ENCODE data around the gene UNC5C.

Gene UNC5C

GRCh38 chr4:95504501-95504900 is 44.3 kb downstream of the UNC5C start:
- Histone ChIP-seq H3K36me3 (no peaks in the 10 kb centered on the region), H3K4me1 (peaks cover 0 to 50% (median 17%) of the 10 kb centered on the region in 4 donors), H3K4me3 (no peak overlapping the region), H3K9me3 (no peaks in the 10 kb centered on the region), H3K27ac (no peak overlapping the region), H3K27me3 (no peaks in the 10 kb centered on the region)
- no peak for DNase-seq
- no peak for TF ChIP-seq CTCF (IDR thresholded peaks at IDR 0.05)
- intact Hi-C loops (cut with DNase I; ENCODE audit: low total_unique reads) = no loop called here

- Histone ChIP-seq H3K4me1 (peaks cover 0 to 40% (median 9%) of the 10 kb centered on the region in 4 donors), H3K9me3 (no peaks in the 10 kb centered on the region), H3K36me3 (no peaks in the 10 kb centered on the region), H3K27me3 (no peaks in the 10 kb centered on the region), H3K27ac (no peak overlapping the region), H3K4me3 (no peak overlapping the region)
- no peak for TF ChIP-seq CTCF (IDR thresholded peaks at IDR 0.05)
- DNase-seq = no peak
- intact Hi-C loops (cut with DNase I; ENCODE audit: low total_unique reads) = no loop called here
Observed at GRCh38 chr4:95500361-95500760, 48.4 kb downstream of the UNC5C start.

- Histone ChIP-seq H3K27ac (no peak overlapping the region), H3K36me3 (no peaks in the 10 kb centered on the region), H3K27me3 (no peaks in the 10 kb centered on the region), H3K4me1 (peaks cover 0 to 31% (median 6%) of the 10 kb centered on the region in 4 donors), H3K9me3 (no peaks in the 10 kb centered on the region), H3K4me3 (no peak overlapping the region)
- DNase-seq = no peak
- intact Hi-C loops (cut with DNase I; ENCODE audit: low total_unique reads) = no loop called here
- TF ChIP-seq CTCF (IDR thresholded peaks at IDR 0.05) = no peak
Observed at GRCh38 chr4:95499291-95499696, 49.5 kb downstream of the UNC5C start.

- DNase-seq = no peak
- Histone ChIP-seq H3K4me3 (no peak overlapping the region), H3K4me1 (peaks cover 0 to 12% (median 0%) of the 10 kb centered on the region in 4 donors), H3K36me3 (no peaks in the 10 kb centered on the region), H3K27me3 (no peaks in the 10 kb centered on the region), H3K27ac (no peak overlapping the region), H3K9me3 (no peaks in the 10 kb centered on the region)
- intact Hi-C loops (cut with DNase I; ENCODE audit: low total_unique reads) = no loop called here
- TF ChIP-seq CTCF (IDR thresholded peaks at IDR 0.05) = no peak
Observed at GRCh38 chr4:95494186-95494585, 54.6 kb downstream of the UNC5C start.

GRCh38 chr4:95478679-95479078 is 70.1 kb downstream of the UNC5C start:
- Histone ChIP-seq H3K9me3 (no peaks in the 10 kb centered on the region), H3K27ac (no peak overlapping the region), H3K36me3 (no peaks in the 10 kb centered on the region), H3K27me3 (no peaks in the 10 kb centered on the region), H3K4me1 (peaks cover 0 to under 1% (median 0%) of the 10 kb centered on the region in 4 donors), H3K4me3 (no peak overlapping the region)
- DNase-seq = no peak
- intact Hi-C loops (cut with DNase I; ENCODE audit: low total_unique reads) = no loop called here
- no peak for TF ChIP-seq CTCF (IDR thresholded peaks at IDR 0.05)

GRCh38 chr4:95476121-95476520 is 72.7 kb downstream of the UNC5C start:
- Histone ChIP-seq H3K27me3 (no peaks in the 10 kb centered on the region), H3K27ac (no peak overlapping the region), H3K9me3 (no peaks in the 10 kb centered on the region), H3K36me3 (no peaks in the 10 kb centered on the region), H3K4me3 (no peak overlapping the region), H3K4me1 (peaks cover 0 to 7% (median 2%) of the 10 kb centered on the region in 4 donors)
- no peak for DNase-seq
- intact Hi-C loops (cut with DNase I; ENCODE audit: low total_unique reads) = no loop called here
- TF ChIP-seq CTCF (IDR thresholded peaks at IDR 0.05) = no peak
